ENCODE results near the gene AMFR. TPM values are rescaled to one million over a fixed set of nuclear protein-coding genes. Genes with fewer than 3 reads are reported as not detected.
"Not testable (repeated sequence)": the region's sequence is repeated elsewhere in the genome, so short reads cannot be mapped to it uniquely, and the experiment has no call there.

Gene AMFR
- total and polyA plus RNA-seq, 4 donors: 43.3 to 309 (median 98.4) TPM

- TF ChIP-seq, protein P1, sequence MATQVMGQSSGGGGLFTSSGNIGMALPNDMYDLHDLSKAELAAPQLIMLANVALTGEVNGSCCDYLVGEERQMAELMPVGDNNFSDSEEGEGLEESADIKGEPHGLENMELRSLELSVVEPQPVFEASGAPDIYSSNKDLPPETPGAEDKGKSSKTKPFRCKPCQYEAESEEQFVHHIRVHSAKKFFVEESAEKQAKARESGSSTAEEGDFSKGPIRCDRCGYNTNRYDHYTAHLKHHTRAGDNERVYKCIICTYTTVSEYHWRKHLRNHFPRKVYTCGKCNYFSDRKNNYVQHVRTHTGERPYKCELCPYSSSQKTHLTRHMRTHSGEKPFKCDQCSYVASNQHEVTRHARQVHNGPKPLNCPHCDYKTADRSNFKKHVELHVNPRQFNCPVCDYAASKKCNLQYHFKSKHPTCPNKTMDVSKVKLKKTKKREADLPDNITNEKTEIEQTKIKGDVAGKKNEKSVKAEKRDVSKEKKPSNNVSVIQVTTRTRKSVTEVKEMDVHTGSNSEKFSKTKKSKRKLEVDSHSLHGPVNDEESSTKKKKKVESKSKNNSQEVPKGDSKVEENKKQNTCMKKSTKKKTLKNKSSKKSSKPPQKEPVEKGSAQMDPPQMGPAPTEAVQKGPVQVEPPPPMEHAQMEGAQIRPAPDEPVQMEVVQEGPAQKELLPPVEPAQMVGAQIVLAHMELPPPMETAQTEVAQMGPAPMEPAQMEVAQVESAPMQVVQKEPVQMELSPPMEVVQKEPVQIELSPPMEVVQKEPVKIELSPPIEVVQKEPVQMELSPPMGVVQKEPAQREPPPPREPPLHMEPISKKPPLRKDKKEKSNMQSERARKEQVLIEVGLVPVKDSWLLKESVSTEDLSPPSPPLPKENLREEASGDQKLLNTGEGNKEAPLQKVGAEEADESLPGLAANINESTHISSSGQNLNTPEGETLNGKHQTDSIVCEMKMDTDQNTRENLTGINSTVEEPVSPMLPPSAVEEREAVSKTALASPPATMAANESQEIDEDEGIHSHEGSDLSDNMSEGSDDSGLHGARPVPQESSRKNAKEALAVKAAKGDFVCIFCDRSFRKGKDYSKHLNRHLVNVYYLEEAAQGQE (IDR thresholded peaks at IDR 0.05): no peak
- TF ChIP-seq FOXA2 (IDR thresholded peaks at IDR 0.05) (no peak), TAF1 (conservative IDR thresholded peaks at IDR 0.05) (no peak)
These were observed 25.9 kb downstream of the AMFR start (continued) for GRCh38 chr16:56399486-56399885.

DNA sequence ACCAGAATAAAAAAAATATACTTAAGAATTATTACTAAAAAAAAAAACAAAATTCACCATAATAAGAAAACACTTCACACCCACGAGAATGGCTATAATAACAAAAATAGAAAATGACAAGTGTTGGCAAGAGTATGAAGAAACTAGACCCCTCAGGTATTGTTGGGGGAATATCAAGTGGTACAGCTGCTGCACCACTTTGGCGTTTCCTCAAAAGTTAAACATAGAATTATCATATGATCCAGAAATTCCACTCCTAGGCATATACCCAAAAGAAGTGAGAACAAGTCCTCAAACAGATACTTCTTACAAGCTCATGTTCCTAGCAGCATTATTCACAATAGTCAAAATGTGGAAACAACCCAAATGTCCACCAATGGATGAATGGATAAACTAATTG is 26.3 kb downstream of the AMFR start:
- Histone ChIP-seq H3K36me3 (ENCODE audit: control insufficient read depth in 4 of 4, insufficient read depth in 3 of 4, low read depth in 1 of 4, low read length in 3 of 4) (peaks cover 7 to 31% (median 27%) of the 10 kb centered on the region in 4 donors), H3K4me1 (ENCODE audit: control insufficient read depth in 4 of 4, insufficient read depth in 4 of 4, low read length in 3 of 4) (no peaks in the 10 kb centered on the region), H3K27ac (ENCODE audit: low read depth in 1 of 2, low read length in 2 of 2) (no peak overlapping the region), H3K27me3 (ENCODE audit: control insufficient read depth in 4 of 4, insufficient read depth in 4 of 4, low read length in 3 of 4) (no peaks in the 10 kb centered on the region), H3K9ac (ENCODE audit: low read depth in 1 of 2, low read length in 2 of 2) (no peak overlapping the region), H3K9me3 (ENCODE audit: control insufficient read depth in 4 of 4, low read length in 3 of 4) (no peaks in the 10 kb centered on the region), H3K4me3 (ENCODE audit: low read depth in 1 of 3, low read length in 3 of 3) (no peak overlapping the region)
- DNase-seq (ENCODE audit: low spot score): no peak
- TF ChIP-seq, protein P2, sequence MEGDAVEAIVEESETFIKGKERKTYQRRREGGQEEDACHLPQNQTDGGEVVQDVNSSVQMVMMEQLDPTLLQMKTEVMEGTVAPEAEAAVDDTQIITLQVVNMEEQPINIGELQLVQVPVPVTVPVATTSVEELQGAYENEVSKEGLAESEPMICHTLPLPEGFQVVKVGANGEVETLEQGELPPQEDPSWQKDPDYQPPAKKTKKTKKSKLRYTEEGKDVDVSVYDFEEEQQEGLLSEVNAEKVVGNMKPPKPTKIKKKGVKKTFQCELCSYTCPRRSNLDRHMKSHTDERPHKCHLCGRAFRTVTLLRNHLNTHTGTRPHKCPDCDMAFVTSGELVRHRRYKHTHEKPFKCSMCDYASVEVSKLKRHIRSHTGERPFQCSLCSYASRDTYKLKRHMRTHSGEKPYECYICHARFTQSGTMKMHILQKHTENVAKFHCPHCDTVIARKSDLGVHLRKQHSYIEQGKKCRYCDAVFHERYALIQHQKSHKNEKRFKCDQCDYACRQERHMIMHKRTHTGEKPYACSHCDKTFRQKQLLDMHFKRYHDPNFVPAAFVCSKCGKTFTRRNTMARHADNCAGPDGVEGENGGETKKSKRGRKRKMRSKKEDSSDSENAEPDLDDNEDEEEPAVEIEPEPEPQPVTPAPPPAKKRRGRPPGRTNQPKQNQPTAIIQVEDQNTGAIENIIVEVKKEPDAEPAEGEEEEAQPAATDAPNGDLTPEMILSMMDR (IDR thresholded peaks at IDR 0.05; ENCODE audit: low read depth, low read length, missing input control): no peak
- TF ChIP-seq YY1 (IDR thresholded peaks at IDR 0.05) (no peak), HNF4G (IDR thresholded peaks at IDR 0.05) (no peak), TAF1 (conservative IDR thresholded peaks at IDR 0.05) (no peak), EGR1 (IDR thresholded peaks at IDR 0.05; ENCODE audit: low read depth in 2 of 2) (no peak), FOXA1 (IDR thresholded peaks at IDR 0.05) (no peak), RXRA (IDR thresholded peaks at IDR 0.05) (no peak), RAD21 (IDR thresholded peaks at IDR 0.05) (no peak), JUND (IDR thresholded peaks at IDR 0.05) (no peak), HNF4A (conservative IDR thresholded peaks at IDR 0.05) (no peak), SP1 (IDR thresholded peaks at IDR 0.05) (no peak)
- TF ChIP-seq, protein P3, sequence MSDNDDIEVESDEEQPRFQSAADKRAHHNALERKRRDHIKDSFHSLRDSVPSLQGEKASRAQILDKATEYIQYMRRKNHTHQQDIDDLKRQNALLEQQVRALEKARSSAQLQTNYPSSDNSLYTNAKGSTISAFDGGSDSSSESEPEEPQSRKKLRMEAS (IDR thresholded peaks at IDR 0.05): no peak
- TF ChIP-seq, protein P4, sequence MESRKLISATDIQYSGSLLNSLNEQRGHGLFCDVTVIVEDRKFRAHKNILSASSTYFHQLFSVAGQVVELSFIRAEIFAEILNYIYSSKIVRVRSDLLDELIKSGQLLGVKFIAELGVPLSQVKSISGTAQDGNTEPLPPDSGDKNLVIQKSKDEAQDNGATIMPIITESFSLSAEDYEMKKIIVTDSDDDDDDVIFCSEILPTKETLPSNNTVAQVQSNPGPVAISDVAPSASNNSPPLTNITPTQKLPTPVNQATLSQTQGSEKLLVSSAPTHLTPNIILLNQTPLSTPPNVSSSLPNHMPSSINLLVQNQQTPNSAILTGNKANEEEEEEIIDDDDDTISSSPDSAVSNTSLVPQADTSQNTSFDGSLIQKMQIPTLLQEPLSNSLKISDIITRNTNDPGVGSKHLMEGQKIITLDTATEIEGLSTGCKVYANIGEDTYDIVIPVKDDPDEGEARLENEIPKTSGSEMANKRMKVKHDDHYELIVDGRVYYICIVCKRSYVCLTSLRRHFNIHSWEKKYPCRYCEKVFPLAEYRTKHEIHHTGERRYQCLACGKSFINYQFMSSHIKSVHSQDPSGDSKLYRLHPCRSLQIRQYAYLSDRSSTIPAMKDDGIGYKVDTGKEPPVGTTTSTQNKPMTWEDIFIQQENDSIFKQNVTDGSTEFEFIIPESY (IDR thresholded peaks at IDR 0.05): no peak
- WGBS: 89% methylated on average over 2 of the region's 2 CpGs

GRCh38 chr16:56396724-56397123 is 28.6 kb downstream of the AMFR start:
- DNase-seq (ENCODE audit: low spot score); H3K9ac ChIP-seq (ENCODE audit: low read depth in 1 of 2, low read length in 2 of 2); H3K4me1 ChIP-seq (ENCODE audit: control insufficient read depth in 4 of 4, insufficient read depth in 4 of 4, low read length in 3 of 4); H3K9me3 ChIP-seq (ENCODE audit: control insufficient read depth in 4 of 4, low read length in 3 of 4); H3K4me3 ChIP-seq (ENCODE audit: low read depth in 1 of 3, low read length in 3 of 3); H3K27me3 ChIP-seq (ENCODE audit: control insufficient read depth in 4 of 4, insufficient read depth in 4 of 4, low read length in 3 of 4); H3K27ac ChIP-seq (ENCODE audit: low read depth in 1 of 2, low read length in 2 of 2): not testable (repeated sequence)
- H3K36me3 ChIP-seq (ENCODE audit: control insufficient read depth in 4 of 4, insufficient read depth in 3 of 4, low read depth in 1 of 4, low read length in 3 of 4): peaks cover 5 to 19% (median 14%) of the 10 kb centered on the region in 4 donors
- 91% methylated on average over 3 of the region's 3 CpGs for WGBS

Data from liver (tissue), 9 donors.